Esophagus muscularis mucosa (tissue), 3 donors: ENCODE results near the gene INPP4B.

ENCODE experiments used
- EP300 ChIP-seq: sonication (generic); formaldehyde crosslinking; IDR thresholded peaks from one replicate; pipeline ENCODE4 v1.6.1; 2017; ENCODE audit warnings: antibody characterized with exemption
- POLR2A ChIP-seq: fragments of 450-650 bp; IDR thresholded peaks from one replicate; pipeline ENCODE4 v1.6.1; 2017; ENCODE audit warnings: antibody characterized with exemption, moderate library complexity, mild to moderate bottlenecking, low read depth
- POLR2AphosphoS5 ChIP-seq, 2 donors: sonication (generic); formaldehyde crosslinking; IDR thresholded peaks; one replicate each; pipeline ENCODE4 v1.6.1; 2017; ENCODE audit warnings: antibody characterized with exemption in 2 of 2

- TF ChIP-seq POLR2A: no peak
- TF ChIP-seq POLR2AphosphoS5 (IDR thresholded peaks at IDR 0.05): no peak
- no peak for TF ChIP-seq EP300
Observed at GRCh38 chr4:142248946-142249345, 597.2 kb downstream of the INPP4B start.
